Transverse colon (tissue), 4 donors: ENCODE measurements around the gene TWIST2. TPM values are rescaled to one million over a fixed set of nuclear protein-coding genes. Genes with fewer than 3 reads are reported as not detected.

ENCODE experiments used
- DNase-seq: peaks from one replicate; pipeline ENCODE4 v3.0.0-alpha.2; 2019
- H3K27ac ChIP-seq, 4 donors: fragments of 200-600 bp; sonication (generic); 2 replicates each; pipeline ENCODE4 v1.5.1; 2016 to 2018; ENCODE audit warnings: inconsistent platforms in 4 of 4
- H3K27me3 ChIP-seq: fragments of 200-600 bp; sonication (generic); 2 replicates; pipeline ENCODE4 v1.5.1; 2017; ENCODE audit warnings: inconsistent platforms
- H3K36me3 ChIP-seq, 4 donors: fragments of 200-600 bp; sonication (generic); 2 replicates each; pipeline ENCODE4 v1.5.1; 2017 to 2019; ENCODE audit warnings: inconsistent platforms in 4 of 4
- H3K4me1 ChIP-seq, 4 donors: fragments of 200-600 bp; sonication (generic); 2 replicates each; pipeline ENCODE4 v1.5.1; 2017 to 2020; ENCODE audit warnings: inconsistent platforms in 4 of 4
- H3K4me3 ChIP-seq, 4 donors: fragments of 200-600 bp; sonication (generic); 1 replicate in 1 of 4; 2 replicates in 3 of 4; pipeline versions ENCODE4 v1.5.1 to v1.6.1; 2017 to 2019; ENCODE audit warnings: inconsistent platforms in 4 of 4
- H3K9me3 ChIP-seq, 2 donors: fragments of 200-600 bp; sonication (generic); 2 replicates each; pipeline ENCODE4 v1.5.1; 2017 to 2019; ENCODE audit warnings: inconsistent platforms in 2 of 2
- CTCF ChIP-seq, 5 experiments: fragments of 200-600 bp in 3 of 5; fragments of 450-650 bp in 2 of 5; sonication (generic) in 3 of 5; IDR thresholded peaks; 1 replicate in 2 of 5; 2 replicates in 3 of 5; pipeline ENCODE4 v1.5.1; 2016 to 2017; ENCODE audit warnings: antibody characterized with exemption in 5 of 5, inconsistent platforms in 3 of 5, mild to moderate bottlenecking in 2 of 5, moderate library complexity in 1 of 5
- EP300 ChIP-seq: sonication (generic); formaldehyde crosslinking; IDR thresholded peaks from one replicate; pipeline ENCODE4 v1.6.1; 2017; ENCODE audit warnings: antibody characterized with exemption, low read depth
- POLR2A ChIP-seq: fragments of 450-650 bp; IDR thresholded peaks from one replicate; pipeline ENCODE4 v1.6.1; 2016; ENCODE audit warnings: antibody characterized with exemption, mild to moderate bottlenecking, moderate library complexity
- POLR2AphosphoS5 ChIP-seq, 3 donors: sonication (generic); formaldehyde crosslinking; IDR thresholded peaks; one replicate each; pipeline ENCODE4 v1.6.1; 2016; ENCODE audit warnings: antibody characterized with exemption in 3 of 3
- WGBS, 2 donors: methylation state at CpG; one replicate each; pipeline ENCODE4 v1.1.5; 2018; ENCODE audit warnings: low coverage in 1 of 2; 5-methylcytosine and 5-hydroxymethylcytosine counted together
- in situ Hi-C, 4 donors: fragments of 200-750 bp; cut with MboI; loops; one replicate each; pipeline versions ENCODE4 v1.15.0 to v1.15.1; 2017; ENCODE audit warnings: low sequenced_read_pairs in 3 of 4, low pct_ligation_motif_present in 1 of 4, low pct_unique_long_range_greater_than_20kb in 1 of 4
- intact Hi-C: fragments of 100-400 bp; cut with DNase I; formaldehyde crosslinking; loops from one replicate; pipeline ENCODE4 v1.15.1; 2023; ENCODE audit warnings: low total_unique reads
- total RNA-seq, 4 donors: library from RNA; depleted of rRNA; stranded (reverse); fragments of >200 nt; gene quantifications; one replicate each; pipeline ENCODE4 v1.1.0, GENCODE V29; 2016

Gene TWIST2
- total RNA-seq, 4 donors from 2014 or later = 6.7 to 59.1 (median 16.8) TPM

- H3K27ac ChIP-seq = no peak overlapping the region
- H3K4me1 ChIP-seq = no peaks in the 10 kb centered on the region
- no peak for DNase-seq
- WGBS, 2 donors = 83 to 86% methylated on average over 12 to 20 of the region's 20 CpGs
- H3K36me3 ChIP-seq = no peaks in the 10 kb centered on the region
- intact Hi-C loops (no loop called here), in situ Hi-C loops (loop anchor here in 1 of 4 donors (25.0 kb wide), 1 partner anchor 564 kb away; no protein-coding TSS in a partner anchor)
- H3K4me3 ChIP-seq = no peak overlapping the region
- no peak for TF ChIP-seq POLR2AphosphoS5 (IDR thresholded peaks at IDR 0.05)
- no peak for TF ChIP-seq CTCF (IDR thresholded peaks at IDR 0.05)
- TF ChIP-seq EP300 = no peak
- no peak for TF ChIP-seq POLR2A
- H3K9me3 ChIP-seq = no peaks in the 10 kb centered on the region
- no peaks in the 10 kb centered on the region for H3K27me3 ChIP-seq
Measured at GRCh38 chr2:238925816-238926521, 78.1 kb downstream of the TWIST2 start.

GRCh38 chr2:238926761-238927611 is 79.1 kb downstream of the TWIST2 start:
- in situ Hi-C loops = loop anchor here in 1 of 4 donors (25.0 kb wide), 1 partner anchor 565 kb away; no protein-coding TSS in a partner anchor
- DNase-seq = no peak

DNA sequence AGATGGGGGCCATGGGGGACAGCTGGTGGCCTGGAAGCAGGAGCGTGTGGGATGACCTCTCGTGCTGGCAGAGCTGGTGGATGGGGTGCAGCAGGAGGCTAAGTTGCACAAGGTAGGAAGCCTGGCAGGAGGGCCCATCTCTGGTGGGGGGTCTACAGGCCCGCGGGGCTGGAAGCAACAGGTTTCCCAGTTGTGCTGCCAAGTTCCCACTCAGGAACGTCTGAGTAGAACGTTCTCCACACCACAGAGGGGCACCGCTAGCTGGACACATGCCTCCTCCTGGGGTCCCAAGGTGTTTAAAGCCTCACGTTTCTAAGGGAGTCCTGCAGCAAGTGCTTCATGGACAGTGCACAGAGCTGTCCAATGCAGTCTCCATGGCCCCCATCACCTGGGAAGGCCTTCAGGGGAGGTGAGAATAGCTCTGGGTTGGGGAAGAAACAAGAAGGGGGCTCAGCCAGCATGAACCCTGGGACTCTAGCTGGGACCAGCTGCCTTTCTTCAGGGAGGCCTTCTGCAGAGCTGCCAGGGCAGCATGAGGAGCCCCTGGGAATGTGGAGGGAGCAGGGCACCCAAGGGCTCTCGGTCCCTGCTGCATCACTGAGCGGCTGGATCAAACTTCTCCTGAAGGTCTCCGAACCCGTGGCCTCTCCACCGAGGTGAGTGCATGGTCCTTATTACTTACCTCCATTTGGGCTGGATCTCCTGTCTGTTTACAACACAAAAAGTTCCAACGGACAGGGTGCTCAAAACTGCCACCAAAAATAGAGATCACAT is 80.0 kb downstream of the TWIST2 start:
- no peaks in the 10 kb centered on the region for H3K27me3 ChIP-seq
- no peak overlapping the region for H3K4me3 ChIP-seq
- no peaks in the 10 kb centered on the region for H3K9me3 ChIP-seq
- no peaks in the 10 kb centered on the region for H3K4me1 ChIP-seq
- intact Hi-C loops (no loop called here), in situ Hi-C loops (loop anchor here in 1 of 4 donors (25.0 kb wide), 1 partner anchor 566 kb away; no protein-coding TSS in a partner anchor)
- DNase-seq = no peak
- no peak for TF ChIP-seq POLR2AphosphoS5 (IDR thresholded peaks at IDR 0.05)
- no peak for TF ChIP-seq CTCF (IDR thresholded peaks at IDR 0.05)
- no peak for TF ChIP-seq EP300
- no peak for TF ChIP-seq POLR2A
- no peaks in the 10 kb centered on the region for H3K36me3 ChIP-seq
- 84% methylated on average over 14 of the region's 14 CpGs; no CpG with 5 or more reads in 1 of the 2 donors for WGBS, 2 donors
- no peak overlapping the region for H3K27ac ChIP-seq

More at GRCh38 chr2:238926761-238927611, 79.1 kb downstream of the TWIST2 start:
- no peak overlapping the region for H3K27ac ChIP-seq
- H3K36me3 ChIP-seq = no peaks in the 10 kb centered on the region
- no peaks in the 10 kb centered on the region for H3K9me3 ChIP-seq
- TF ChIP-seq EP300 (no peak), POLR2AphosphoS5 (IDR thresholded peaks at IDR 0.05) (no peak), CTCF (IDR thresholded peaks at IDR 0.05) (no peak), POLR2A (no peak)
- intact Hi-C loops = no loop called here
- H3K27me3 ChIP-seq = no peaks in the 10 kb centered on the region
- no peaks in the 10 kb centered on the region for H3K4me1 ChIP-seq
- WGBS, 2 donors = 80 to 89% methylated on average over 9 to 24 of the region's 24 CpGs
- no peak overlapping the region for H3K4me3 ChIP-seq
